Parathyroid adenoma (tissue), 2 donors: Measurements from ENCODE around the gene WNT5B.

Experiments
- H2AFZ ChIP-seq: fragments of 300-600 bp; sonication (generic); one replicate; pipeline ENCODE4 v1.7.0; 2017; ENCODE audit warnings: antibody characterized with exemption, mild to moderate bottlenecking
- H3K27ac ChIP-seq: fragments of 300-600 bp; sonication (generic); one replicate; pipeline ENCODE4 v1.7.0; 2017
- H3K27me3 ChIP-seq: fragments of 300-600 bp; sonication (generic); one replicate; pipeline ENCODE4 v1.7.0; 2017; ENCODE audit warnings: low read length; ENCODE audit not compliant: control insufficient read depth, insufficient read depth
- H3K36me3 ChIP-seq: fragments of 300-600 bp; sonication (generic); one replicate; pipeline ENCODE4 v1.7.0; 2017; ENCODE audit warnings: low read length; ENCODE audit not compliant: control insufficient read depth, insufficient read depth
- H3K4me1 ChIP-seq: fragments of 300-600 bp; sonication (generic); one replicate; pipeline ENCODE4 v1.7.0; 2017; ENCODE audit warnings: control low read depth
- H3K4me2 ChIP-seq: fragments of 300-600 bp; sonication (generic); one replicate; pipeline ENCODE4 v1.7.0; 2017; ENCODE audit warnings: low read length
- H3K4me3 ChIP-seq: fragments of 300-600 bp; sonication (generic); one replicate; pipeline ENCODE4 v1.7.0; 2017; ENCODE audit warnings: low read depth, low read length
- H3K79me2 ChIP-seq: fragments of 300-600 bp; sonication (generic); one replicate; pipeline ENCODE4 v1.7.0; 2017; ENCODE audit warnings: control low read depth
- H3K9ac ChIP-seq: fragments of 300-600 bp; sonication (generic); one replicate; pipeline ENCODE4 v1.7.0; 2017; ENCODE audit warnings: mild to moderate bottlenecking
- H3K9me3 ChIP-seq: fragments of 300-600 bp; sonication (generic); one replicate; pipeline ENCODE4 v1.7.0; 2017; ENCODE audit warnings: low read length; ENCODE audit not compliant: control insufficient read depth
- TF ChIP-seq, protein P1 (sequence below): fragments of 300-600 bp; sonication (generic); IDR thresholded peaks from one replicate; pipeline ENCODE4 v1.7.0; 2017; ENCODE audit warnings: antibody characterized with exemption, mild to moderate bottlenecking
- donor health status: primary hyperparathyroidism.

The WNT5B gene

DNA sequence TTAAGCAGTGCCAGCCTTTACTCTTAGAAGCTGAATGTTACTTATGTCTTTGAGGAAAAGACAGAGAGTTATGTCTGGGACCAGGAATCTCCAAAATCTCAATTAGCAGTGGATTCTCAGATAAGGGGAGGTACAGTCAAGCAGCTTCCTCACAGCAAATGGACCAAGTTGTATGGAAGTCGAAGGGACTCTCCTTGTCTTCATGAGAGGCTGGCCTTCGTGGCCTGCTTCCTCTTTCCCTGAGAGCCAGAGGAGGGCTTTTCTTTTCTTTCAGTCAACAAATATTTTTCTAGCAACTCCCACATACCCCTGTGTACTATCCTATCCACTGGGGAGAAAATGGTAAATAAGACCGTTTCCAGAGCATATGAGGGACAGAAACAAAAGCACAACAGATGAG lies 6.6 kb upstream of the WNT5B start:
- no peak overlapping the region for H3K27ac ChIP-seq
- H3K4me1 ChIP-seq: peaks cover 3% of the 10 kb centered on the region
- H3K4me3 ChIP-seq: no peak overlapping the region
- no peaks in the 10 kb centered on the region for H3K9me3 ChIP-seq
- H3K36me3 ChIP-seq: no peaks in the 10 kb centered on the region
- H3K27me3 ChIP-seq: no peaks in the 10 kb centered on the region
- peaks cover 6% of the 10 kb centered on the region for H3K79me2 ChIP-seq
- H3K4me2 ChIP-seq: no peak overlapping the region
- H3K9ac ChIP-seq: no peak overlapping the region
- TF ChIP-seq, protein P1, sequence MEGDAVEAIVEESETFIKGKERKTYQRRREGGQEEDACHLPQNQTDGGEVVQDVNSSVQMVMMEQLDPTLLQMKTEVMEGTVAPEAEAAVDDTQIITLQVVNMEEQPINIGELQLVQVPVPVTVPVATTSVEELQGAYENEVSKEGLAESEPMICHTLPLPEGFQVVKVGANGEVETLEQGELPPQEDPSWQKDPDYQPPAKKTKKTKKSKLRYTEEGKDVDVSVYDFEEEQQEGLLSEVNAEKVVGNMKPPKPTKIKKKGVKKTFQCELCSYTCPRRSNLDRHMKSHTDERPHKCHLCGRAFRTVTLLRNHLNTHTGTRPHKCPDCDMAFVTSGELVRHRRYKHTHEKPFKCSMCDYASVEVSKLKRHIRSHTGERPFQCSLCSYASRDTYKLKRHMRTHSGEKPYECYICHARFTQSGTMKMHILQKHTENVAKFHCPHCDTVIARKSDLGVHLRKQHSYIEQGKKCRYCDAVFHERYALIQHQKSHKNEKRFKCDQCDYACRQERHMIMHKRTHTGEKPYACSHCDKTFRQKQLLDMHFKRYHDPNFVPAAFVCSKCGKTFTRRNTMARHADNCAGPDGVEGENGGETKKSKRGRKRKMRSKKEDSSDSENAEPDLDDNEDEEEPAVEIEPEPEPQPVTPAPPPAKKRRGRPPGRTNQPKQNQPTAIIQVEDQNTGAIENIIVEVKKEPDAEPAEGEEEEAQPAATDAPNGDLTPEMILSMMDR: no peak
- H2AFZ ChIP-seq: no peak overlapping the region

GRCh38 chr12:1629338-1630132 lies 504 bp downstream of the WNT5B start:
- H3K27ac ChIP-seq: peak overlapping the region; percentile 95
- no peaks in the 10 kb centered on the region for H3K36me3 ChIP-seq
- H3K27me3 ChIP-seq: no peaks in the 10 kb centered on the region
- H3K9me3 ChIP-seq: no peaks in the 10 kb centered on the region
- peaks cover 33% of the 10 kb centered on the region for H3K4me1 ChIP-seq
- peak overlapping the region; percentile 70 for H3K9ac ChIP-seq
- peak overlapping the region; percentile 90 for H3K4me2 ChIP-seq
- H3K79me2 ChIP-seq: peaks cover 6% of the 10 kb centered on the region
- peak overlapping the region; percentile 56 for H3K4me3 ChIP-seq
- TF ChIP-seq, protein P1: no peak
- peak overlapping the region; percentile 89 for H2AFZ ChIP-seq

- Histone ChIP-seq H3K9ac (peak overlapping the region; percentile 70), H3K36me3 (no peaks in the 10 kb centered on the region), H3K4me1 (peaks cover 34% of the 10 kb centered on the region), H3K4me3 (peak overlapping the region; percentile 56), H3K27me3 (no peaks in the 10 kb centered on the region), H3K79me2 (peaks cover 11% of the 10 kb centered on the region), H3K4me2 (peak overlapping the region; percentile 90), H3K9me3 (no peaks in the 10 kb centered on the region), H3K27ac (peak overlapping the region; percentile 95), H2AFZ (peak overlapping the region; percentile 89)
- TF ChIP-seq, protein P1: peak; percentile 50
Observed at GRCh38 chr12:1630133-1630826, 1.2 kb downstream of the WNT5B start.

DNA sequence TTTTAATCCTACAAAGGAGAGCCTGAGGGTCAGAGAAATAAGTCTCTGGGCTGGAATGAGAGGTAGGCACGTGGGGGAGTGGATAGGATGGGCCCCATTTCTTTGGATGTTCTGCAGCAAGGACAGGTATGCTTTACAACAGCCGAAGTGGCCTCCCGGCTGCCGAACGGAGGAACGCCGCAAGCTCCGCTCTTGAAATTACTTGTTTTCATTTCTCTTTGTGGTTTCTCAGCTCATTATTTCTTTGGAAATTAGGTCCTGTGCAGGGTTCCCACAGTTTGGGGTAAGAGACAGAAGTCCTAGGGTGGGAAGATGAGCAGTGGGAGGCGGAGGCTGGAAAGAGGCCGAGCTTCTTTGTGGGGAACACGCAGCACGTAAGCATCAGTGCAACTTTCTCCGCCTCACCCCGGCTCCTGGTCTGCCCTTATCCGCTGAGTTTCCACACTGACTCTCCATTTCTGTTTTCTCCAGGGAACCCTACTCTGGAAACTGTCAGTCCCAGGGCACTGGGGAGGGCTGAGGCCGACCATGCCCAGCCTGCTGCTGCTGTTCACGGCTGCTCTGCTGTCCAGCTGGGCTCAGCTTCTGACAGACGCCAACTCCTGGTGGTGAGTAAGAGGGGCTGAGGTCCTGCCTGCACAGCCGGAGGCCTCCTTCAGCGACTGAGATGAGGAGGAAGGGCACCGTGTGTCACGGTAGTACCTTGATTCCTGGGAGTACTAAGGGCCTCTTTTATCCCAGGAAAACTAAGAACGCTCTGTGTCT lies 2.0 kb downstream of the WNT5B start:
- Histone ChIP-seq H3K9me3 (no peaks in the 10 kb centered on the region), H3K27ac (peak overlapping the region; percentile 95), H3K4me2 (peak overlapping the region; percentile 90), H3K4me3 (no peak overlapping the region), H3K4me1 (peaks cover 35% of the 10 kb centered on the region), H2AFZ (peak overlapping the region; percentile 89), H3K9ac (peak overlapping the region; percentile 65), H3K27me3 (no peaks in the 10 kb centered on the region), H3K36me3 (no peaks in the 10 kb centered on the region), H3K79me2 (peaks cover 18% of the 10 kb centered on the region)
- TF ChIP-seq, protein P1: no peak
